HepG2 (cell line): ENCODE measurements around the gene TEX19. TPM values are rescaled to one million over a fixed set of nuclear protein-coding genes. Genes with fewer than 3 reads are reported as not detected.

Experiments used
- CBX2 ChIP-seq, 2 experiments: fragments of 200-600 bp in 1 of 2; sonication (generic); formaldehyde crosslinking in 1 of 2; IDR thresholded peaks; 2 replicates each; pipeline versions ENCODE4 v1.7.0 to v1.8.1; 2018 to 2022; ENCODE audit warnings: low read depth in 2 of 2, low read length in 1 of 2, mild to moderate bottlenecking in 1 of 2, missing genetic modification reagents in 1 of 2
- ESRRA ChIP-seq: sonication (generic); formaldehyde crosslinking; IDR thresholded peaks from 2 replicates; pipeline ENCODE4 v1.5.1; 2020; ENCODE audit warnings: mild to moderate bottlenecking, low read depth, missing genetic modification reagents
- GMEB2 ChIP-seq: IDR thresholded peaks from 2 replicates; pipeline ENCODE4 v1.6.1; 2016; ENCODE audit warnings: missing biosample characterization, missing genetic modification reagents, low read depth
- HINFP ChIP-seq: sonication (generic); formaldehyde crosslinking; IDR thresholded peaks from 2 replicates; pipeline ENCODE4 v1.4.0; 2020; ENCODE audit warnings: low read depth, mild to moderate bottlenecking, missing genetic modification reagents
- NFE2L1 ChIP-seq: sonication (generic); formaldehyde crosslinking; IDR thresholded peaks from 2 replicates; pipeline ENCODE4 v1.4.0; 2020; ENCODE audit warnings: missing genetic modification reagents, mild to moderate bottlenecking, borderline replicate concordance
- RFXAP ChIP-seq: sonication (generic); formaldehyde crosslinking; IDR thresholded peaks from 2 replicates; pipeline ENCODE4 v1.4.0; 2020; ENCODE audit warnings: missing genetic modification reagents, borderline replicate concordance
- STAG1 ChIP-seq: sonication (generic); formaldehyde crosslinking; IDR thresholded peaks from 2 replicates; pipeline ENCODE4 v1.4.0; 2020; ENCODE audit warnings: missing genetic modification reagents
- TCF7L2 ChIP-seq: IDR thresholded peaks from 2 replicates; pipeline ENCODE4 v1.6.1; 2011; ENCODE audit warnings: mild to moderate bottlenecking, low read depth, low read length, moderate library complexity
- TOPORS ChIP-seq: sonication (generic); formaldehyde crosslinking; IDR thresholded peaks from 2 replicates; pipeline ENCODE4 v1.8.0; 2023; ENCODE audit warnings: mild to moderate bottlenecking, missing genetic modification reagents
- ZBTB10 ChIP-seq: sonication (generic); formaldehyde crosslinking; IDR thresholded peaks from 2 replicates; pipeline ENCODE4 v1.4.0; 2020; ENCODE audit warnings: missing genetic modification reagents, borderline replicate concordance
- ZBTB43 ChIP-seq: sonication (generic); formaldehyde crosslinking; conservative IDR thresholded peaks from 2 replicates; pipeline ENCODE4 v1.4.0; 2020; ENCODE audit warnings: missing genetic modification reagents
- ZBTB8A ChIP-seq: sonication (generic); formaldehyde crosslinking; IDR thresholded peaks from 2 replicates; pipeline ENCODE4 v1.4.0; 2020; ENCODE audit warnings: mild to moderate bottlenecking, low read depth, missing genetic modification reagents, borderline replicate concordance
- ZHX1 ChIP-seq: sonication (generic); formaldehyde crosslinking; IDR thresholded peaks from 2 replicates; pipeline ENCODE4 v1.8.1; 2022; ENCODE audit warnings: low read depth, mild to moderate bottlenecking, missing genetic modification reagents
- ZNF446 ChIP-seq: sonication (generic); formaldehyde crosslinking; IDR thresholded peaks from 2 replicates; pipeline ENCODE4 v1.5.0; 2020; ENCODE audit warnings: mild to moderate bottlenecking, missing genetic modification reagents
- ZNF597 ChIP-seq: sonication (generic); formaldehyde crosslinking; IDR thresholded peaks from 2 replicates; pipeline ENCODE4 v1.5.0; 2020; ENCODE audit warnings: missing genetic modification reagents
- polyA plus RNA-seq, 8 experiments: library from polyadenylated mRNA; depleted of rRNA in 3 of 8; stranded (reverse) in 7 of 8; unstranded in 1 of 8; fragments of >200 nt; fragmentation: Illumina TruSeq in 4 of 8; extraction: Trizol in 4 of 8; gene quantifications; 2 replicates each; pipeline versions ENCODE4 v1.2.1 to v1.2.3, GENCODE V29; 2011 to 2016; ENCODE audit warnings: low read depth in 4 of 8, missing spikeins in 1 of 8, mixed read lengths in 1 of 8; ENCODE audit not compliant: insufficient read depth in 1 of 8
- total RNA-seq, 5 experiments: library from RNA; depleted of rRNA; stranded (reverse); fragments of >200 nt; fragmentation: Illumina TruSeq; extraction: Trizol; gene quantifications; 2 replicates each; pipeline ENCODE4 v1.2.3, GENCODE V29; 2016; ENCODE audit warnings: low read depth in 1 of 5

The TEX19 gene
- total and polyA plus RNA-seq, 2 of the 13 experiments (the other 11 are each of a cell fraction or from before 2014, with no cell fraction given), result 1.3 to 6.0 TPM

- TF ChIP-seq ZHX1 (CRISPR knock-in tag) (peak; percentile 54; the same call in 1 of the 2 replicates), ZNF597 (CRISPR knock-in tag) (no peak), TOPORS (CRISPR knock-in tag) (peak; percentile 54; the same call in 1 of the 2 replicates), ZBTB8A (CRISPR knock-in tag) (peak; percentile 69; the same call in 1 of the 2 replicates), ZBTB43 (no peak), NFE2L1 (CRISPR knock-in tag) (0 out of 2 replicates have a peak, but pooled peaks have one; percentile 17), HINFP (CRISPR knock-in tag) (no peak; the same call in 1 of the 2 replicates), RFXAP (CRISPR knock-in tag) (no peak; the same call in 1 of the 2 replicates), ESRRA (peak; percentile 69), GMEB2 (CRISPR knock-in tag) (no peak), ZBTB10 (CRISPR knock-in tag) (peak; percentile 6; the same call in 1 of the 2 replicates), STAG1 (peak; percentile 27; the same call in 1 of the 2 replicates), TCF7L2 (no peak), CBX2 (IDR thresholded peaks at IDR 0.05; ENCODE audit: low read depth, low read length) (no peak), CBX2 (CRISPR knock-in tag; IDR thresholded peaks at IDR 0.05; ENCODE audit: low read depth) (no peak), ZNF446 (CRISPR knock-in tag) (no peak)
These were observed 28.5 kb upstream of the TEX19 start (continued) for GRCh38 chr17:82330322-82331239.
